GM19438 (cell line): ENCODE measurements around the gene RSPO3.
A peak's percentile ranks its signal among the peaks of the same experiment; 100 is the strongest.

Experiments used
- ATAC-seq: cut with Tn5 transposase; IDR thresholded peaks from one replicate; pipeline ENCODE4 v1.9.1; 2021; ENCODE audit warnings: low read depth; ENCODE audit not compliant: unreplicated experiment

Gene RSPO3

GRCh38 chr6:127110712-127111111 is 7.8 kb upstream of the RSPO3 start:
- ATAC-seq: no peak

- ATAC-seq: no peak
Observed at GRCh38 chr6:127111526-127111925, 6.9 kb upstream of the RSPO3 start.

GRCh38 chr6:127114214-127114760 is 4.2 kb upstream of the RSPO3 start:
- no peak for ATAC-seq

- no peak for ATAC-seq
Observed at GRCh38 chr6:127115084-127115655, 3.3 kb upstream of the RSPO3 start.

- no peak for ATAC-seq
Observed at GRCh38 chr6:127115746-127116145, 2.7 kb upstream of the RSPO3 start.

- no peak for ATAC-seq
Observed at GRCh38 chr6:127117979-127118297, 533 bp upstream of the RSPO3 start.

- ATAC-seq: peak; percentile 70
Observed at GRCh38 chr6:127119102-127120022, 891 bp downstream of the RSPO3 start.

- ATAC-seq: peak; percentile 3
Observed at GRCh38 chr6:127120023-127120786, 1.7 kb downstream of the RSPO3 start.

- peak; percentile 66 for ATAC-seq
Observed at GRCh38 chr6:127120787-127121636, 2.5 kb downstream of the RSPO3 start.

GRCh38 chr6:127121637-127121960 is 3.1 kb downstream of the RSPO3 start:
- no peak for ATAC-seq

GRCh38 chr6:127124172-127124571 is 5.7 kb downstream of the RSPO3 start:
- no peak for ATAC-seq

GRCh38 chr6:127124680-127125079 is 6.2 kb downstream of the RSPO3 start:
- ATAC-seq: no peak

- ATAC-seq: no peak
Observed at GRCh38 chr6:127128066-127128465, 9.6 kb downstream of the RSPO3 start.

GRCh38 chr6:127129251-127129650 is 10.8 kb downstream of the RSPO3 start:
- no peak for ATAC-seq

GRCh38 chr6:127131275-127131674 is 12.8 kb downstream of the RSPO3 start:
- no peak for ATAC-seq

- ATAC-seq: no peak
Observed at GRCh38 chr6:127131772-127132376, 13.4 kb downstream of the RSPO3 start.

GRCh38 chr6:127134136-127134535 is 15.7 kb downstream of the RSPO3 start:
- no peak for ATAC-seq

- ATAC-seq: no peak
Observed at GRCh38 chr6:127136786-127137185, 18.3 kb downstream of the RSPO3 start.

- ATAC-seq: no peak
Observed at GRCh38 chr6:127146932-127147331, 28.5 kb downstream of the RSPO3 start.

- ATAC-seq: no peak
Observed at GRCh38 chr6:127147534-127147933, 29.1 kb downstream of the RSPO3 start.
